Spleen (tissue), 7 donors: ENCODE measurements around the gene S100A5.

Source experiments
- CTCF ChIP-seq, 11 experiments: fragments of 200-600 bp in 7 of 11; fragments of 450-650 bp in 4 of 11; sonication (generic) in 4 of 11; IDR thresholded peaks in 8 of 11; conservative IDR thresholded peaks in 3 of 11; 1 replicate in 7 of 11; 2 replicates in 4 of 11; pipeline versions ENCODE4 v1.4.0 to v1.8.0; 2016 to 2021; ENCODE audit warnings: antibody characterized with exemption in 11 of 11, inconsistent platforms in 4 of 11, mild to moderate bottlenecking in 1 of 11
- POLR2A ChIP-seq, 3 donors: fragments of 450-650 bp; IDR thresholded peaks; one replicate each; pipeline ENCODE4 v1.5.1; 2017; ENCODE audit warnings: antibody characterized with exemption in 3 of 3, mild to moderate bottlenecking in 1 of 3
- donor health status: DM: no; HTN: no; CAD: no; lungs with moderate emphysema.
- donor health status: DM: no; HTN: no; CAD: no.
- donor health status: DM: no; HTN: no; CAD: no.

DNA sequence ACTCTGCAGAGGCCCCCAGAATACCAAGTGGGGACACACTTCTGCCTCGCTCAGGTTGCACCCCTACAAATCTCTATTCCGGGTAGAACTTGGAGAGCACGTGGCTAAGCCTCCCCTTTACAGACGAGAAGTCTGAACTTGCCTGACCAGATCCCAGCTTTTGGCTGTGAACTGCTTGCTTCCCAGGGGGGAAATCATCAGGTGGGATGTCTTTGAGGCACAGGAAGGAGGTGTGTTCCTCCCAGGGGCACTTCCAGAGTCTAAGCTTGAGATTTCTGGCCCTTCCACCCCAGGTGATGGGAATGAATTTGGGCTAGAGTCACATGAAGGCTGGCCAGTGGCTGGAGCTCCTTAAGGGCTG, 9.6 kb upstream of the S100A5 start:
- TF ChIP-seq CTCF (IDR thresholded peaks at IDR 0.05 in 8 of 11, conservative IDR thresholded peaks at IDR 0.05 in 3 of 11), result no peak
- no peak for TF ChIP-seq POLR2A (IDR thresholded peaks at IDR 0.05)
